Astrocyte of the hippocampus (primary cell): Measurements from ENCODE around the gene OR4C45.
"Not testable (repeated sequence)": the region's sequence is repeated elsewhere in the genome, so short reads cannot be mapped to it uniquely, and the experiment has no call there.

ENCODE experiments used
- DNase-seq: peaks from one replicate; pipeline ENCODE4 v3.0.0; 2011; ENCODE audit warnings: low read depth, low spot score

Gene OR4C45

GRCh38 chr11:50032574-50032973 is at the start of gene OR4C45:
Gene OR4C45, plus strand, starts transcription at chr11:50032874.
- no peak for DNase-seq

DNA sequence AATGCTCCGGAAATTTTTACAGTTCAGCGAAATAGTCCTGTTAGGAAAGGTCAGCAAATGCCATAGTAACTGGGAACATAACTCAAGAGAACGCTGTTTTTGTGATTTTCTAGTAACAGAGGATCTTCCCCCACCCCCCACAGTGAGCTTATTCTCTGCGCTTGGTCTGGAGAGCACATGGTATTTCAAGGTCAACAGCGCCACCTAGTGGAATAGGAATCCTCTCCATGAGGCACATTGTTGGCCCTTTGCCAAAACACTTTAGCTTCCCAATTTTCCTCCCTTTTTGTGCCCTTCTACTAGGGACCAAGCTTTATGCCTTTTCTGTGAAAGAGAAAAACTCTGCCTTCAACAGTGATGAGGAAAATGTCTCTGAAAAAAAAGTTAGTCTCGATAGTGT is 37.1 kb upstream of the OR4C45 start:
- peak; percentile 2 for DNase-seq

GRCh38 chr11:50030193-50030592 is 2.5 kb upstream of the OR4C45 start:
- no peak for DNase-seq

GRCh38 chr11:50036239-50036638 is 3.6 kb downstream of the OR4C45 start:
- DNase-seq: not testable (repeated sequence)

GRCh38 chr11:50037251-50037650 is 4.6 kb downstream of the OR4C45 start:
- DNase-seq: no peak

DNA sequence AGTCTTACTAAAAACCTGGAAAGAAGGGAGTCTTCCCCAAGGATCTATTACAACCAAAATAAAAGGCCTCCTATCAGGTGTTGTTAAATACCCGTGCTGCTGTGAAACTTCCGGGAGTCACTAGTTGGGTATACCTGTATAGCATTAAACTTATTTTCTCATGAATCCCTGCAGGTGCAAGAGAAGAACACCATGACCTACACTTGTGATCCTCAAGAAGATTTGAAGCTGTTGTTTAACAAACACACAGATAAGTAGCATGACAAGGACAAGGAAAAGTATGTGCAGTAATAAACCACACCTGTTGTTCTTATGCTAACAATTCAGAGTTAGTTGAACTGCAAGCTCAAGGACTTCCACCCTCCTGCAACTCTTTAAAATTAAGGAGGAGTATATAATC is 12.0 kb downstream of the OR4C45 start:
- no peak for DNase-seq

DNA sequence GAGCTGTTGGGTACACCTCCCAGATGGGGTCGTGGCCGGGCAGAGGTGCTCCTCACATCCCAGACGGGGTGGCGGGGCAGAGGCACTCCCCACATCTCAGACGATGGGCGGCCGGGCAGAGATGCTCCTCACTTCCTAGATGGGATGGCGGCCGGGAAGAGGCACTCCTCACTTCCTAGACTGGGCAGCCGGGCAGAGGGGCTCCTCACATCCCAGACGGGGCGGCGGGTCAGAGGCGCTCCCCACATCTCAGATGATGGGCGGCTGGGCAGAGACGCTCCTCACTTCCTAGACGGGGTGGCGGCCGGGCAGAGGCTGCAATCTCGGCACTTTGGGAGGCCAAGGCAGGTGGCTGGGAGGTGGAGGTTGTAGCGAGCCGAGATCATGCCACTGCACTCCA is 30.4 kb downstream of the OR4C45 start:
- not testable (repeated sequence) for DNase-seq

DNA sequence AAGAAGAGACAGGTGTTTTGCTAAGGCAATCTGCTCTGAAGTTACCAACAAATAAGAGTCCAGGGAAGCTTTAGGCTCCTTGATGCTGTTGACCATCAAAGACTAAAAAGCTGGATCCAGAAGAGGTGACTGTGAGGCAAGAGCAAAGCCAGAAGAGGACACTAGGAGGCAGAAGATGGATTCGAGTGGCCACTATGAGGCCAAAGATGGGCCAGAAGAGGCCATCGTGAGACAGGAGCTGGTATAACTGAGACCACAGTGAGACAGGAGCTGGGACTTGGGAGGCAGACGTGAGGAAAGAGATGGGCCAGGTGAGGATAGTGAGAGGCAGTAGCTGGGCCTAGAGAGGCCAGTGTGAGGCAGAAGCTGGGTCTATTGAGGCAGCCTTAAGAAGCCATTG is 37.7 kb downstream of the OR4C45 start:
- DNase-seq: no peak

DNA sequence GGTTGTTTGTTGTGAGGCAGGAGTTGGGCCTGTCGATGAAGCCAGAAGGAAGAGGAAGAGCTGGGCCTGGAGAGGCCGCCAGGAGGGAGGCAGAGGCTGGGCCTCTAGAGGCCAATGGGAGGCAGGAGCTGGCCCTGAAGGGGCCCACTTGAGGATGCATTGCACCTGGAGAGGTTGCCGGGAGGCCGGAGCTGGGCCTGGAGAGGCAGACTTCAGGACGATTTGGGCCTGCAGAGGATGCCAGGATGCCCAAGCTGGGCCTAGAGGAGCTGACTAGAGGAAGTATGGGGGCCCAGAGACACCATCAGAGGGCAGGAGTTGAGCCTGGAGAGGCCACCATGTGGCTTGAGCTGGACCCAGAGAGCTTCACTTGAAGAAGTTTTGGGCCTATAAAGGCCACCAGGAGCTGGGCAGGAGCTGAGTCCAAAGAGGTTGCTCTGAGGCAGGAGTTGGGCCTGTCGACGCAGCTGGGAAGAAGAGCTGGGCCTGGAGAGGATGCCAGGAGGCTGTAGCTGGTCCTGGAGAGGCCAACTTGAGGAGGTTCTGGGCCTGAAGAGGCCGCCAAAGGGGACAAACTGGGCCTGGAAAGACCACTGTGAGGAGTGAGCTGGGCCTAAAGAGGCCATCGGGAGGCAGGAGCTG is 39.0 kb downstream of the OR4C45 start:
- no peak for DNase-seq

GRCh38 chr11:50072226-50073112 is 39.8 kb downstream of the OR4C45 start:
- no peak for DNase-seq

DNA sequence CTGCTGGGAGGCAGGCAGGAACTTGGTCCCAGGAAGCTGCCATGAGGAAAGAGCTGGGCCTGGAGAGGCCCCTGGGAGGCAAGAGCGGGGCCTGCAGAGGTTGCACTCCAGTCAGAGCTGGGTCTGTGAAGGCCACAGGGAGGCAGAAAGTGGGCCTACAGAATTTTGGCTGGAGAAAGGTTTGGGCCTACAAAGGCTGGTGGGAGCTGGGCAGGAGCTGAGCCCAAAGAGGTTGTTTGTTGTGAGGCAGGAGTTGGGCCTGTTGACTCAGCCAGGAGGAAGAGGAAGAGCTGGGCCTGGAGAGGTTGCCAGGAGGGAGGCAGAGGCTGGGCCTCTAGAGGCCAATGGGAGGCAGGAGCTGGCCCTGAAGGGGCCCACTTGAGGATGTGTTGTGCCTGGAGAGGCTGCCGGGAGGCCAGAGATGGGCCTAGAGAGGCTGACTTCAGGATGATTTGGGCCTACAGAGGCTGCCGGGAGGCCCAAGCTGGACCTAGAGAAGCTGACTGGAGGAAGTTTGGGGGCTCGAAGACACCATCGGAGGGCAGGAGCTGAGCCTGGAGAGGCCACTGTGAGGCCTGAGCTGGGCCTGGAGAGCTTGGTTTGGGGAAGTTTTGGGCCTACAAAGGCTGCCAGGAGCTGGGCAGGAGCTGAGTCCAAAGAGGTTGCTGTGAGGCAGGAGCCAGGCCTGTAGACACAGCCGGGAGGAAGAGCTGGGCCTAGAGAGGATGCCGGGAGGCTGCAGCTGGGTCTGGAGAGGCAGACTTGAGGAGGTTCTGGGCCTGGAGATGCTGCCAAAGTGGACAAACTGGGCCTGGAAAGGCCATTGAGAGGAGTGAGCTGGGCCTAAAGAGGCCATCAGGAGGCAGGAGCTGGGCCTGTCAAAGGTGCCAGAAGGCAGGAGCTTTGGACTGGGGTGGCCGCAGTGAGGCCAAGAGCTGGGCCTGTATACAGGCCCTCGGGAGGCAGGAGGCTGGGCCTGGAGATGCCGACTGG is 40.7 kb downstream of the OR4C45 start:
- no peak for DNase-seq

DNA sequence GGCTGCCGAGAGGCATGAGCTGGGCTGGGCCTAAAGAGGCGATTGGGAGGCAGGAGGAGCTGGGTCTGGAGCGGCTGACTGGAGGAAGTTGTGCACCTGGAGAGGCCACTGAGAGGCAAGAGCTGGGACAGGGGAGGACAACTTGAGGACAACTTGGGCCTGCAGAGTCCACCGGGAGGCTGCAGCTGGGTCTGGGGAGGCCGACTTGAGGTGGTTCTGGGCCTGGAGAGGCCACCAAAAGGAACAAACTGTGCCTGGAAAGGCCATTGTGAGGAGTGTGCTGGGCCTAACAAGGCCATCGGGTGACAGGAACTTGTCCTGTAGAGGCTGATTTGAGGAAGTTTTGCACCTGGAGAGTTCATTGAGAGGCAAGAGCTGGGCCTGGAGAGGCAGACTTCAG is 41.5 kb downstream of the OR4C45 start:
- DNase-seq: no peak

DNA sequence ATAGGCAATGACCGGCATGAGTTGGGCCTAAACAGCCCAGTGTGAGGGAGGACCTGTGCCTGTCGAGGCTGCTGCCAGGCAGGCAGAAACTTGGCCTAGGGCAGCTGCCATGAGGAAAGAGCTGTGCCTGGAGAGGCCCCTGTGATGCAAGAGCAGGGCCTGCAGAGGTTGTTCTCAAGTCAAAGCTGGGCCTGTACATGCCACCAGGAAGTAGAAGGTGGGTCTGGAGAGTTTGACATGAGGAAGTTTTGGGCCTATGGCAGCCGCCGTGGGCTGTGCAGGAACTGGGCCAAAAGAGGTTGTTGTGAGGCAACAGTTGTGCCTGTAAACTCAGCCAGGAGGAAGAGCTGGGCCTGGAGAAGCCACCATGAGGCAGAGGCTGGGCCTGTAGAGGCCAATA is 43.2 kb downstream of the OR4C45 start:
- no peak for DNase-seq

DNA sequence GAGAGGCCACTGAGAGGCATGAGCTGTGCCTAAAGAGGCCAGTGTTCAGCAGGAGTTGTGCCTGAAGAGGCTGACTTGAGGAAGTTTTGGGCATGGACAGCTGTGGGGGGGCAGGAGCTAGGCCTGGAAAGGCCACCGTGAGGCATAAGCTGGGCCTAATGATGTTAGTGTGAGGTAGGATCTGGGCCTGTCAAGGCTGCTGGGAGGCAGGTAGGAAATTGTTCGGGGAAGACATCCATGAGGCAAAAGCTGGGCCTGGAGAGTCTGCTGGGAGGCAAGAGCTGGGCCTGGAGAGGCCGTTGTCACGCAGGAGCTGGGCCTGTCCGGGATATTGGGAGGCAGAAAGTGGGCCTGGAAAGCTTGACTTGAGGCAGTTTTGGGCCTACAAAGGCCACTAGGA is 44.9 kb downstream of the OR4C45 start:
- DNase-seq: no peak

DNA sequence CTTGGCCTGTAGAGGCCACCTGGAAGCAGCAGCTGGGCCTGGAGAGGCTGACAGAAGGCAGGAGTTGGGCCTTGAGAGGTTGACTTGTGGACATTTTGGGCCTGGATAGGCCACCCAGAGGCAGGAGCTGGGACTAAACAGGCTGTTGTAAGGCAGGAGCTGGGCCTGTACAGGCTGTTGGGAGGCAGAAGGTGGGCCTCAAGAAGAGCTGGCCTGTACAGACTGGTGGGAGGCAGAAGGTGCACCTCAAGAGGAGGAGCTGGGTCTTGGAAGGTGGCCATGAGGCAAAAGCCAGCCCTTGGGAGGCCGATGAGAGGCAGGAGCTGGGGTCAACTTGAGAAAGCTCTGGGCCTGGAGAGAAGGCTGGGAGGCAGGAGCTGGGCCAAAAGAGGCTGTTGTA is 45.3 kb downstream of the OR4C45 start:
- DNase-seq: no peak

DNA sequence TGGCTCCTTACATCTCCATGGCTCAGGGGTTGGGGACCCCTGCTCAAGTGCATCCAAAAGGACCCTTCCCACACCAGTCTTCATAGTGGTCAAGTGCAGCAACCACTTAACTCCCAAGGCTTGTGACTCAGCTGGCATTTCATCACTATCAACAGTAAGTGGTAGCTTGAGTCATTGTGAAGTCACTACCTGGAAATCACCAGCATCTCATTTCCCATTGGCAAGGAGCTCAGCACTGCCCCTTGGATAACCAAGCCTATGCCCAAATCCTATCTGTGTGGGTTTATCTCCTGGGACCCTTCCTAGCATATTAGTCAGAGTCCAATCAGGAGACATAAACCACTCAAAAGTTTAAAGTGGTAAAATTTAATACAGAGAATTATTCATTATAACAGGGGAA is 46.3 kb downstream of the OR4C45 start:
- not testable (repeated sequence) for DNase-seq

DNA sequence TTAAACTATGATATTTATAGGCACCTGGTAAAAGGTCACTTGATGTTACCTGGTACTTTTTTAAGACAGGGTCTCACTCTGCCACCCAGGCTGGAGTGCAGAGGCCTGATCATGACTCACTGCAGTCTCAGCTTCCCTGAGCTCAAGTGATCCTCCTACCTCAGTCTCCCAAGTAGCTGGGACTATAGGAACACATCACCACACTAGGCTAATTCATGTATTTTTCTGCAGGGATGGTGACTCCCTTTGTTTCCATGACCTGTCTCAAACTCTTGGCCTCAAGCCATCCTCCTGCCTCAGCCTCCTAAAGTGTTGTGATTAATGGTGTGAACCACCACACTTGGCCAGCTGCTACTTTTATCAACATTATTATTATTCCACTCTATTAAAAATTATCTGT is 47.6 kb downstream of the OR4C45 start:
- no peak for DNase-seq
